Heart right ventricle (tissue), 16 donors: ENCODE measurements around the gene SIK1. TPM values are rescaled to one million over a fixed set of nuclear protein-coding genes. Genes with fewer than 3 reads are reported as not detected.
A peak's percentile ranks its signal among the peaks of the same experiment; 100 is the strongest.
"Not testable (repeated sequence)": the region's sequence is repeated elsewhere in the genome, so short reads cannot be mapped to it uniquely, and the experiment has no call there.

Experiments used
- ATAC-seq, 8 donors: fragments of 200-7000 bp; cut with Tn5 transposase; one replicate each; pipeline ENCODE4 v1.9.1; 2020; ENCODE audit warnings: mild to moderate bottlenecking in 8 of 8, moderate library complexity in 8 of 8, moderate number of reproducible peaks in 1 of 8
- DNase-seq, 2 donors: peaks; one replicate each; pipeline ENCODE4 v3.0.0-alpha.2; 2020
- H3K27ac ChIP-seq, 10 donors: fragments of 200-600 bp; sonication (generic) in 2 of 10; one replicate each; pipeline versions ENCODE4 v1.5.0 to v1.8.0; 2020 to 2022; ENCODE audit warnings: mild to moderate bottlenecking in 3 of 10
- H3K27me3 ChIP-seq, 7 donors: fragments of 200-600 bp; one replicate each; pipeline ENCODE4 v1.8.0; 2021 to 2022; ENCODE audit warnings: mild to moderate bottlenecking in 2 of 7
- H3K36me3 ChIP-seq, 9 donors: fragments of 200-600 bp; sonication (generic) in 1 of 9; one replicate each; pipeline versions ENCODE4 v1.5.0 to v1.8.0; 2020 to 2022; ENCODE audit warnings: mild to moderate bottlenecking in 2 of 9
- H3K4me1 ChIP-seq, 9 donors: fragments of 200-600 bp; sonication (generic) in 1 of 9; one replicate each; pipeline versions ENCODE4 v1.5.0 to v1.8.0; 2020 to 2022; ENCODE audit warnings: mild to moderate bottlenecking in 4 of 9
- H3K4me3 ChIP-seq, 10 donors: fragments of 200-600 bp; sonication (generic) in 2 of 10; one replicate each; pipeline versions ENCODE4 v1.5.0 to v1.8.0; 2020 to 2022; ENCODE audit warnings: mild to moderate bottlenecking in 7 of 10, moderate library complexity in 2 of 10
- H3K9me3 ChIP-seq, 11 donors: fragments of 200-600 bp in 10 of 11; sonication (generic) in 2 of 11; one replicate each; pipeline versions ENCODE4 v1.5.0 to v1.8.0; 2013 to 2022; ENCODE audit warnings: mild to moderate bottlenecking in 2 of 11, control low read depth in 1 of 11, moderate library complexity in 1 of 11
- WGBS, 2 donors: extraction: QIAGEN DNeasy Blood & Tissue Kit; methylation state at CpG; one replicate each; pipeline ENCODE4 v1.1.7; 2013; ENCODE audit warnings: inconsistent platforms in 1 of 2; 5-methylcytosine and 5-hydroxymethylcytosine counted together
- intact Hi-C, 10 donors: fragments of 100-400 bp; cut with DNase I; formaldehyde crosslinking; loops; one replicate each; pipeline versions ENCODE4 v1.11.1 to v1.14.2; 2022
- polyA plus RNA-seq, 2 donors: library from polyadenylated mRNA; stranded (reverse); fragments of 200-250 nt; gene quantifications; one replicate each; pipeline ENCODE4 v1.2.3, GENCODE V29; 2013
- total RNA-seq, 10 donors: library from RNA; stranded (reverse); fragmentation: NEBNext Ultra II Directional in 3 of 10; extraction: Animal tissue kit (Norgen Biotek cat#: 25700) in 3 of 10; gene quantifications; one replicate each; pipeline versions ENCODE4 v1.2.1 to v1.2.4, GENCODE V29; 2021 to 2023
- TF ChIP-seq, protein P1 (sequence below), 9 donors: fragments of 200-600 bp; sonication (generic) in 2 of 9; IDR thresholded peaks; one replicate each; pipeline versions ENCODE4 v1.5.0 to v1.8.0; 2021 to 2022; ENCODE audit warnings: antibody characterized with exemption in 9 of 9, mild to moderate bottlenecking in 5 of 9, moderate library complexity in 1 of 9
- donor health status: Arrhythmogenic right ventricular cardiomyopathy.
- donor health status: ischemic (EF 13 %, LVEDD 7.1; RV severe dilation, severe dysfunction).
- donor health status: healthy with polysubstance abuse.
- donor health status: DM: no; HTN: yes; CAD: no.
- donor health status: DM: no; HTN: no; CAD: no.
- donor health status: ischemic (EF 25% LVEDD 6.9; RV normal size, moderate dysfunction).
- donor health status: ischemic (EF 25% LVEDD 5.7; RV mildly dilated, moderate dysfunction).
- donor health status: healthy.
- donor health status: DM: yes; HTN: yes; CAD: no.
- donor health status: Ischemic cardiomyopathy.
- donor health status: ischemic (EF 35%, LVEDD 5.7; RV mildly dilated, moderate dysfunction).
- donor health status: nonischemic (EF 11% LVEDD 7.7; RV severe dilation, severe dysfunction).
- donor health status: DM: yes; HTN: yes; CAD: no.
- donor health status: PGD.
- donor health status: ischemic (EF 29% LVEDD 5.4; RV normal size, mild dysfunction).
- donor health status: nonischemic (EF 23%, LVEDD 6.1; RV moderate dilation, normal function).

Gene SIK1
- total and polyA plus RNA-seq, 12 donors = 3.1 to 109 (median 16.4) TPM

DNA sequence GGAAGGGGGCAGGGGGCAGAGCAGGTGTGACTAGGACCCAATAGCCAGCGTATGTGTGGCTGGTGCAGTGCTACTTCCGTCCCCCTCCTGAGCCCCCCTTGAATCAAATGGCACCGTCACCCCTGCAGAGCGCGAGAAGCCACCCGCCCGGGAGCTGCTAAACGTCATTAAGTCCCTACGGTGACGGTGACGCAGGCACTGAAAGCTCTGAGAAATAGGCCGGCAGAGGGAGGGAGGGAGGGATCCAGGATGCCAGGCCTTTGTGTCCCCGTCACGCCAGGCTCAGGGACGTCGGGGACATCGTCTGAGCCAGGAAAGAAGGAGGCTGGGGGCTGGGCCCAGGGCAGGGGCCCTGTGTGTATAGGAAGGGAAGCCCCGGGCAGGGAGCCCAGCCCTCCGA lies 43.6 kb downstream of the SIK1 start:
- WGBS, 2 donors = no CpG with 5 or more reads among the region's 19 CpGs
- ATAC-seq = peak; percentile 67 to 88 (median 76)
- H3K27ac ChIP-seq, intact Hi-C loops, H3K4me3 ChIP-seq, H3K4me1 ChIP-seq, H3K27me3 ChIP-seq, DNase-seq, H3K9me3 ChIP-seq, H3K36me3 ChIP-seq: not testable (repeated sequence)

DNA sequence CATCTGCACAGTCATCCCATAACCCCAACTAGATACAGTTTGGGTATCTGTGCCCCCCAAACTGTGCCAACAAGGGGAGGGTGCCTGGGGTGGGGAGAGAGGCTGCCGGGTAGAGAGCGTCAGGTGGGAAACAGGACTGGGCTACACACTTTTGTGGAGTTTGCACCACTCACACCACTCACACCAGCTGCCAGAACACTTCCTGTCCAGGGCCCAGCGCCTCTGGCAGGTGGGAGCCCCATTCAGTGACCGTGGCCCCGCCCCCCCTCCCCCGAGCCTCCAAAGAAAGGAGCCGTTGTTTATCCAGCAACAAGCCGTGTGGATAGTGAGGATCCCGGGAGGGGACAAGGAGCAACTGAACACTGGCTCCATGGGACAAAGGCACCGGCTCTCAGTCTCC lies 44.0 kb downstream of the SIK1 start:
- intact Hi-C loops, H3K36me3 ChIP-seq, H3K9me3 ChIP-seq, H3K27me3 ChIP-seq, H3K27ac ChIP-seq, H3K4me1 ChIP-seq, H3K4me3 ChIP-seq: not testable (repeated sequence)
- DNase-seq = peak in 1 of 2 donors; percentile 2
- WGBS, 2 donors = 44 to 50% methylated on average over 1 to 9 of the region's 10 CpGs
- peak in 4 of 8 donors; percentile 6 to 34 (median 22) for ATAC-seq

DNA sequence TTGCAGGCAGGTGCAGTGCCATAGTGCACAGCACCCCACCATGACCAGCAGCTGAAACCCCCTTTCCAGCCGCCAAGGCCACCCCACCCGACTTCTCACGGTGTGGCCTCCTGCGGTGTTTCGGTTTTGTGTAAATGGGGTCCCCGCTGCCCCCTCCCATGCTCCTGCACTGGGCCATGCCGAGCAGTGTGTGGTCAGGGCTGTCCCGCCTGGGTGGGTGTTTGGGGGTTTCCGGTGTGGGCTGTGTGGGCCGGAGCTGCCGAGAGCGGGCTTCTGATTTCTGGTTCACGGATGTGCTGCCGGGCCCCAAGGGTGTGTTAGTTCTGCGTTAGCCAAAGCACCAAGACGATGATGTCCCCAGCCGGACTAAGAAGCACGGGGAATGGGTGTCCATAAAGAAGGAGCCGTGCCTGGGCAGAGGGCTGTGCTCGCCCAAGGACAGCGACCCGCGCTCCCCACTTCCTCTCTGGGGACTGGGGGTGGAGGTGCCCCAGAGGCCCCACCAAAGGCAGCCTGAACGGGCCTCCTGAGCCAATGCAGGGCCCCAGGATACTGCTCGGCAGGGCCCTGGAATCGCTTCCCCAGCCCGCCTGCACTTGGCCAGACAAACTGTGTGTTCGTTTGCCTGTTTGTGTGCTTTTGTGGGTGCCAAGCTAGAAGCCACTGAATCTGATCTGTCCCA lies 45.9 kb downstream of the SIK1 start:
- H3K4me3 ChIP-seq, intact Hi-C loops, H3K27ac ChIP-seq, H3K9me3 ChIP-seq, H3K36me3 ChIP-seq, H3K27me3 ChIP-seq, DNase-seq, ATAC-seq, H3K4me1 ChIP-seq: not testable (repeated sequence)
- WGBS, 2 donors = 100% methylated on average over 4 to 5 of the region's 28 CpGs

DNA sequence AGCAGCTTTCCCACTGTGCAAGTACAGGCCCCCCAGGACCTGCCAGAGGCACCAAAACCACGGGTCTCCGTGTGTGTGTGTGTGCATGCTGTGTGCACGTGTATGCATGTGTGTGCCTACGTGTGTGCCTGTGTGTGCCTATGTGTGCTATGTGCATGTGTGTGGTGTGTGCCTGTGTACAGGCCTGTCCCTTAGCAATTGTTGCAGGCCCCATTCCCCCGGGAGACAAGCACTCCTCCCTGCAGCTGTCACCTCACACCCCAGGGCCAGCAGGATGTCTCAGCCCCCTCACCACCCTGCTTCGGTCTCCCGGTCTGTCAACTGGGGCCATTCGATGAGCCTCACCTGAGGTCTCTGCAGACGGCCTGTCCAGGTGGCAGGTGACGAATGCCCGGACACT lies 46.6 kb downstream of the SIK1 start:
- H3K27me3 ChIP-seq, H3K9me3 ChIP-seq, H3K27ac ChIP-seq, DNase-seq, H3K4me3 ChIP-seq, H3K4me1 ChIP-seq, intact Hi-C loops, H3K36me3 ChIP-seq, ATAC-seq: not testable (repeated sequence)
- WGBS, 2 donors = 84 to 86% methylated on average over 3 to 4 of the region's 11 CpGs

DNA sequence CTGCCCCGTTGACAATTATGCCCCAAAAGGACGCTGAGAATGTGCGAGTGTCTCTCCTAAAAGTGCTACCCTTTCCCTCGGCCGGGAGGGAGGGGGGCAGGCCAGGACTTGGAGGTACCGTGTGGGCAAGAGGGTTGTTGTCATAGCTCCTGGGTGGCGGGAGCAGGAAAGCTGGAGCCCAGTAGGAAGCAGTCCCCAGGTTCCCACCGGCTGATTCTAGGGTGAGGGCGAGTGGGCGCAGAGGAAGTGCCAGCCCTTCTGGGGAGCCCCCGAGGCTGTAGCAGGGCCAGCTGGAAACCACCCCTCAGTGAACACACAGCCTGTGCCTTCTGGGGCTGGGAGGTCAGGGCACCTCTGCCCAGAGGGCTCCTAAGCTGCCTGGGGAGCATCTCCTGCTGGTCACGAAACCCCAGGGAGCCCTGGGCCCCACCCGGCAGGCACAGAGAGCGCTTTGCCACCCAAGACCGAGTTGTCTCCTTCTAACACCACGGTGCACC lies 47.3 kb downstream of the SIK1 start:
- DNase-seq, intact Hi-C loops, H3K4me3 ChIP-seq, ATAC-seq, H3K9me3 ChIP-seq, H3K36me3 ChIP-seq, H3K27me3 ChIP-seq, H3K4me1 ChIP-seq, H3K27ac ChIP-seq: not testable (repeated sequence)
- WGBS, 2 donors = 80 to 81% methylated on average over 2 to 6 of the region's 16 CpGs

DNA sequence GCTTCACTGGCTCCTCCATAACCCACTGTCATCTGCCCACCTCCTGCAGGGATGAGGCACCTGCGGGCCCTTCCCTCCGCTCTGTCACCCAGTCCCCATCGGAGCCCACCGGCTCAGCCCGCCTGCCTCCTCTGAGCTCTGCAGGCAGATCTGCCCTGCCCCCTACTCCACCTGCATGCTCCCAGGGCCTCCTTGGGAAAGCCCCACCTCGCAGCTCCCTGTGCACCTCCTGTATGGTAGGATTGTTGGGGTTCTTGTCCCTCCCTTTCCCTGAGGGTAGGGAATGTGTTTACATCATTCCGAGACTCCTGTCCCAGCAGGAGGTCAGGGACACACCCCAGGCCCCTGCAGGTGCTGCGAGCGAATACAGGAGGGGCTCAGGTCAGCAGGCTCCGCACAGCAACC lies 50.5 kb downstream of the SIK1 start:
- Histone ChIP-seq H3K36me3 (no peaks in the 10 kb centered on the region), H3K27me3 (no peaks in the 10 kb centered on the region), H3K9me3 (no peaks in the 10 kb centered on the region), H3K27ac (no peak overlapping the region), H3K4me1 (no peaks in the 10 kb centered on the region), H3K4me3 (no peak overlapping the region)
- 92 to 94% methylated on average over 10 of the region's 10 CpGs for WGBS, 2 donors
- TF ChIP-seq, protein P1, sequence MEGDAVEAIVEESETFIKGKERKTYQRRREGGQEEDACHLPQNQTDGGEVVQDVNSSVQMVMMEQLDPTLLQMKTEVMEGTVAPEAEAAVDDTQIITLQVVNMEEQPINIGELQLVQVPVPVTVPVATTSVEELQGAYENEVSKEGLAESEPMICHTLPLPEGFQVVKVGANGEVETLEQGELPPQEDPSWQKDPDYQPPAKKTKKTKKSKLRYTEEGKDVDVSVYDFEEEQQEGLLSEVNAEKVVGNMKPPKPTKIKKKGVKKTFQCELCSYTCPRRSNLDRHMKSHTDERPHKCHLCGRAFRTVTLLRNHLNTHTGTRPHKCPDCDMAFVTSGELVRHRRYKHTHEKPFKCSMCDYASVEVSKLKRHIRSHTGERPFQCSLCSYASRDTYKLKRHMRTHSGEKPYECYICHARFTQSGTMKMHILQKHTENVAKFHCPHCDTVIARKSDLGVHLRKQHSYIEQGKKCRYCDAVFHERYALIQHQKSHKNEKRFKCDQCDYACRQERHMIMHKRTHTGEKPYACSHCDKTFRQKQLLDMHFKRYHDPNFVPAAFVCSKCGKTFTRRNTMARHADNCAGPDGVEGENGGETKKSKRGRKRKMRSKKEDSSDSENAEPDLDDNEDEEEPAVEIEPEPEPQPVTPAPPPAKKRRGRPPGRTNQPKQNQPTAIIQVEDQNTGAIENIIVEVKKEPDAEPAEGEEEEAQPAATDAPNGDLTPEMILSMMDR (IDR thresholded peaks at IDR 0.05) = no peak
- intact Hi-C loops = no loop called here
- DNase-seq (peak in 1 of 2 donors; percentile 7), ATAC-seq (no peak)

DNA sequence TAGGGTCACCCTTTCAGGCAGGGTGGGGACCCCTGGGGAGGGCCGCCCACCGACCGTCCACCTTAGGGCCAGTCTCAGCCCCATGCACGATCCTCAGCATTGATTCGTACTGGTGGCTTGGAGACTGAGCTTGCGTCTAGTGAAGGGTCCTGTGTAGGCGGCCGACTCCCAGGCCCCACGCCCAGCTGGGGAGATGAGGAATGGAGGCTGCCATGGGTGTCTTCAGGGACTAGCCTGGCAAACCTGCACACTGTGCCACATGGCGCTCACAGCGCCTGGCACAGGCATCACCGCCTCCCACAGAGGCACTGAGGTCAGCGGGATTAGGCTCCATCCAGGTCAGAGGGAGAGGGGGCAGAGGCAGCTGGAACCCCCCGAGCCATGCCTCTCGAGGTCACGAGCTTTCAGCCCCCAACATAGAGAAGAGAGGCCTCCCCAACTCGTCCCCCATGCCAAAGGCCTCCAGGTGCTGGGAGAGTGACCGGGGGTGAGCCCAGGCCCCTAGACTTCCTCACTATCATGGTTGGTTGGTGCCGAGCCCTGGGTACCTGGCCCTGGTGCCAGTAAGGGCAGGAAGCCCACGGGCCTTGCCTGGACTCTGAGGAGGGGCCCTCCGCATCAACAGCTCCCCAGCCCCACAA lies 51.0 kb downstream of the SIK1 start:
- Histone ChIP-seq H3K4me3 (no peak overlapping the region), H3K36me3 (no peaks in the 10 kb centered on the region), H3K9me3 (no peaks in the 10 kb centered on the region), H3K4me1 (no peaks in the 10 kb centered on the region), H3K27ac (no peak overlapping the region), H3K27me3 (no peaks in the 10 kb centered on the region)
- DNase-seq = peak in 1 of 2 donors; percentile 2
- WGBS, 2 donors = 88 to 92% methylated on average over 21 of the region's 21 CpGs
- TF ChIP-seq, protein P1 (IDR thresholded peaks at IDR 0.05) = no peak
- intact Hi-C loops = no loop called here
- ATAC-seq = peak in 2 of 8 donors; percentile 10 to 29
